H9 (cell line): ENCODE results near the gene F8. TPM values are rescaled to one million over a fixed set of nuclear protein-coding genes. Genes with fewer than 3 reads are reported as not detected.

Experiments used
- DNase-seq: peaks from one replicate; pipeline ENCODE4 v3.0.0-alpha.2; 2017
- H2AFZ ChIP-seq: one replicate; pipeline ENCODE4 v1.6.1; 2013; ENCODE audit warnings: mild to moderate bottlenecking, low read length, control low read depth, moderate library complexity
- H2AK5ac ChIP-seq: 2 replicates; pipeline ENCODE4 v1.6.1; 2013; ENCODE audit warnings: low read length, control low read depth, mixed read lengths; ENCODE audit not compliant: insufficient read length
- H2BK120ac ChIP-seq: one replicate; pipeline ENCODE4 v1.6.1; 2013; ENCODE audit warnings: low read depth, mild to moderate bottlenecking, low read length, control low read depth, inconsistent platforms; ENCODE audit not compliant: poor library complexity, severe bottlenecking
- H2BK12ac ChIP-seq: 2 replicates; pipeline ENCODE4 v1.6.1; 2013; ENCODE audit warnings: low read length, control low read depth, mixed read lengths, low read depth; ENCODE audit not compliant: insufficient read length
- H2BK15ac ChIP-seq: 2 replicates; pipeline ENCODE4 v1.6.1; 2013; ENCODE audit warnings: low read depth, low read length, control low read depth
- H2BK20ac ChIP-seq: one replicate; pipeline ENCODE4 v1.6.1; 2013; ENCODE audit warnings: low read depth, mild to moderate bottlenecking, low read length, control low read depth, inconsistent platforms; ENCODE audit not compliant: poor library complexity, severe bottlenecking
- H2BK5ac ChIP-seq: 2 replicates; pipeline ENCODE4 v1.6.1; 2013; ENCODE audit warnings: low read length, control low read depth, mixed read lengths; ENCODE audit not compliant: insufficient read length
- H3K14ac ChIP-seq: 2 replicates; pipeline ENCODE4 v1.6.1; 2013; ENCODE audit warnings: low read length, control low read depth; ENCODE audit not compliant: insufficient read depth
- H3K18ac ChIP-seq: 2 replicates; pipeline ENCODE4 v1.6.1; 2013; ENCODE audit warnings: low read depth, mild to moderate bottlenecking, mixed read lengths, low read length, control low read depth; ENCODE audit not compliant: insufficient read length
- H3K23ac ChIP-seq: 2 replicates; pipeline ENCODE4 v1.6.1; 2013; ENCODE audit warnings: low read length, control low read depth, mixed read lengths, low read depth; ENCODE audit not compliant: insufficient read length
- H3K23me2 ChIP-seq: 2 replicates; pipeline ENCODE4 v1.6.1; 2013; ENCODE audit warnings: low read depth, mild to moderate bottlenecking, mixed read lengths, low read length, control low read depth; ENCODE audit not compliant: insufficient read length, poor library complexity, severe bottlenecking
- H3K27ac ChIP-seq: 2 replicates; pipeline ENCODE4 v1.5.1; 2013; ENCODE audit warnings: low read length, control low read depth, mixed read lengths, low read depth; ENCODE audit not compliant: insufficient read length
- H3K27me3 ChIP-seq: 2 replicates; pipeline ENCODE4 v1.6.1; 2013; ENCODE audit warnings: low read length, control low read depth, inconsistent platforms; ENCODE audit not compliant: insufficient read depth
- H3K4ac ChIP-seq: 2 replicates; pipeline ENCODE4 v1.6.1; 2013; ENCODE audit warnings: low read depth, mild to moderate bottlenecking, control low read depth, inconsistent platforms, low read length, moderate library complexity
- H3K4me1 ChIP-seq: 2 replicates; pipeline ENCODE4 v1.6.1; 2013; ENCODE audit warnings: low read length, control low read depth, inconsistent platforms; ENCODE audit not compliant: insufficient read depth
- H3K4me2 ChIP-seq: 2 replicates; pipeline ENCODE4 v1.6.1; 2013; ENCODE audit warnings: low read length, control low read depth, mixed read lengths; ENCODE audit not compliant: insufficient read length, insufficient read depth
- H3K56ac ChIP-seq: 2 replicates; pipeline ENCODE4 v1.6.1; 2013; ENCODE audit warnings: low read depth, mild to moderate bottlenecking, mixed read lengths, low read length, control low read depth; ENCODE audit not compliant: insufficient read length
- H3K79me1 ChIP-seq: 2 replicates; pipeline ENCODE4 v1.6.1; 2013; ENCODE audit warnings: low read depth, mild to moderate bottlenecking, moderate library complexity, low read length, control low read depth, inconsistent platforms; ENCODE audit not compliant: insufficient read depth, poor library complexity, severe bottlenecking
- H3K79me2 ChIP-seq: 2 replicates; pipeline ENCODE4 v1.6.1; 2013; ENCODE audit warnings: low read length, control low read depth, inconsistent platforms; ENCODE audit not compliant: insufficient read depth
- H3K9ac ChIP-seq: 2 replicates; pipeline ENCODE4 v1.6.1; 2013; ENCODE audit warnings: low read length, control low read depth, mixed read lengths; ENCODE audit not compliant: insufficient read length; ENCODE audit errors: extremely low read depth
- H3K9me3 ChIP-seq: one replicate; pipeline ENCODE4 v1.6.1; 2013; ENCODE audit warnings: low read depth, low read length, inconsistent platforms; ENCODE audit not compliant: control insufficient read depth
- H3T11ph ChIP-seq: one replicate; pipeline ENCODE4 v1.6.1; 2013; ENCODE audit warnings: mild to moderate bottlenecking, low read length, control low read depth, inconsistent platforms
- H4K20me1 ChIP-seq: one replicate; pipeline ENCODE4 v1.6.1; 2013; ENCODE audit not compliant: control insufficient read depth, insufficient read length, insufficient read depth
- H4K5ac ChIP-seq: 2 replicates; pipeline ENCODE4 v1.6.1; 2013; ENCODE audit warnings: low read depth, mild to moderate bottlenecking, mixed read lengths, low read length, control low read depth; ENCODE audit not compliant: insufficient read length
- H4K8ac ChIP-seq: replicated peaks from 2 replicates; pipeline ENCODE4 v1.6.1; 2013; ENCODE audit warnings: low read length, control low read depth, mixed read lengths, low read depth; ENCODE audit not compliant: insufficient read length
- H4K91ac ChIP-seq: 2 replicates; pipeline ENCODE4 v1.6.1; 2013; ENCODE audit warnings: low read depth, mild to moderate bottlenecking, moderate library complexity, mixed read lengths, low read length, control low read depth; ENCODE audit not compliant: insufficient read length
- H3K27ac Mint-ChIP-seq, 3 experiments: 2 replicates in 2 of 3; 3 replicates in 1 of 3; pipeline ENCODE4 v1.8.0; 2020 to 2021; ENCODE audit warnings: mixed read lengths in 3 of 3, mild to moderate bottlenecking in 1 of 3, moderate library complexity in 1 of 3
- H3K27me3 Mint-ChIP-seq: 2 replicates; pipeline ENCODE4 v1.8.0; 2021; ENCODE audit warnings: low read depth, mild to moderate bottlenecking, moderate library complexity, mixed read lengths
- H3K36me3 Mint-ChIP-seq, 3 experiments: 2 replicates in 2 of 3; 3 replicates in 1 of 3; pipeline ENCODE4 v1.8.0; 2020 to 2021; ENCODE audit warnings: low read depth in 3 of 3, mixed read lengths in 3 of 3; ENCODE audit not compliant: insufficient read depth in 1 of 3
- H3K4me1 Mint-ChIP-seq, 2 experiments: 2 replicates each; pipeline ENCODE4 v1.8.0; 2020; ENCODE audit warnings: mixed read lengths in 2 of 2
- H3K4me3 Mint-ChIP-seq, 2 experiments: 2 replicates in 1 of 2; 3 replicates in 1 of 2; pipeline ENCODE4 v1.8.0; 2020 to 2021; ENCODE audit warnings: mild to moderate bottlenecking in 2 of 2, mixed read lengths in 2 of 2, moderate library complexity in 1 of 2
- H3K9me3 Mint-ChIP-seq, 2 experiments: 2 replicates in 1 of 2; 3 replicates in 1 of 2; pipeline ENCODE4 v1.8.0; 2020; ENCODE audit warnings: mild to moderate bottlenecking in 2 of 2, mixed read lengths in 2 of 2, moderate library complexity in 1 of 2
- WGBS: extraction: QIAGEN DNeasy Blood & Tissue Kit; methylation state at CpG from one replicate; pipeline ENCODE4 v1.1.7; 2013; ENCODE audit warnings: missing lambda C conversion rate, low lambda C conversion rate, mixed read lengths; ENCODE audit not compliant: insufficient read length; ENCODE audit errors: extremely low coverage; 5-methylcytosine and 5-hydroxymethylcytosine counted together
- total RNA-seq: library from RNA; stranded (reverse); gene quantifications from 2 replicates; pipeline ENCODE4 v1.2.1, GENCODE V29; 2021
- TF ChIP-seq, protein P1 (sequence below): fragments of 200-600 bp; sonication (generic); conservative IDR thresholded peaks from 3 replicates; pipeline ENCODE4 v1.8.0; 2021; ENCODE audit warnings: antibody characterized with exemption, mild to moderate bottlenecking

Gene F8
- total RNA-seq, 1 experiment from 2014 or later = 3.1 TPM

- Histone ChIP-seq H2BK120ac (no peak overlapping the region), H3K23me2 (no peaks in the 10 kb centered on the region), H2AFZ (no peak overlapping the region), H3K56ac (no peak overlapping the region), H2AK5ac (no peak overlapping the region), H2BK20ac (no peak overlapping the region), H4K20me1 (no peaks in the 10 kb centered on the region), H3K27me3 (no peaks in the 10 kb centered on the region), H4K91ac (no peak overlapping the region), H4K8ac (no peak overlapping the region), H3K79me2 (no peaks in the 10 kb centered on the region), H2BK5ac (no peak overlapping the region), H3K27ac (no peak overlapping the region), H3K9ac (no peak overlapping the region), H3K4me1 (peaks cover 2% of the 10 kb centered on the region; the same call in 1 of the 2 replicates), H3K14ac (no peak overlapping the region), H3K9me3 (peaks cover 26% of the 10 kb centered on the region), H2BK12ac (no peak overlapping the region), H3T11ph (no peak overlapping the region), H2BK15ac (no peak overlapping the region), H3K79me1 (no peaks in the 10 kb centered on the region), H3K4me2 (no peak overlapping the region), H3K23ac (no peak overlapping the region), H4K5ac (no peak overlapping the region), H3K18ac (no peak overlapping the region), H3K4ac (no peak overlapping the region)
- Mint-ChIP-seq H3K27me3 (no peaks in the 10 kb centered on the region; the same call in 1 of the 2 replicates), H3K27ac (no peak overlapping the region), H3K4me1 (peaks cover 27 to 30% of the 10 kb centered on the region in 2 experiments), H3K36me3 (peaks cover 0 to 6% (median 4%) of the 10 kb centered on the region in 3 experiments; a peak in 5 of 7 replicates), H3K9me3 (peaks cover 65 to 67% of the 10 kb centered on the region in 2 experiments), H3K4me3 (no peak overlapping the region)
- WGBS = no CpG with 5 or more reads among the region's 1 CpG
- TF ChIP-seq, protein P1, sequence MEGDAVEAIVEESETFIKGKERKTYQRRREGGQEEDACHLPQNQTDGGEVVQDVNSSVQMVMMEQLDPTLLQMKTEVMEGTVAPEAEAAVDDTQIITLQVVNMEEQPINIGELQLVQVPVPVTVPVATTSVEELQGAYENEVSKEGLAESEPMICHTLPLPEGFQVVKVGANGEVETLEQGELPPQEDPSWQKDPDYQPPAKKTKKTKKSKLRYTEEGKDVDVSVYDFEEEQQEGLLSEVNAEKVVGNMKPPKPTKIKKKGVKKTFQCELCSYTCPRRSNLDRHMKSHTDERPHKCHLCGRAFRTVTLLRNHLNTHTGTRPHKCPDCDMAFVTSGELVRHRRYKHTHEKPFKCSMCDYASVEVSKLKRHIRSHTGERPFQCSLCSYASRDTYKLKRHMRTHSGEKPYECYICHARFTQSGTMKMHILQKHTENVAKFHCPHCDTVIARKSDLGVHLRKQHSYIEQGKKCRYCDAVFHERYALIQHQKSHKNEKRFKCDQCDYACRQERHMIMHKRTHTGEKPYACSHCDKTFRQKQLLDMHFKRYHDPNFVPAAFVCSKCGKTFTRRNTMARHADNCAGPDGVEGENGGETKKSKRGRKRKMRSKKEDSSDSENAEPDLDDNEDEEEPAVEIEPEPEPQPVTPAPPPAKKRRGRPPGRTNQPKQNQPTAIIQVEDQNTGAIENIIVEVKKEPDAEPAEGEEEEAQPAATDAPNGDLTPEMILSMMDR = no peak
- no peak for DNase-seq
Observed at GRCh38 chrX:154824638-154825037, 197.9 kb downstream of the F8 start.
